Ramos (cell line): Measurements from ENCODE around the gene SAMD4B.
"Not testable (repeated sequence)": the region's sequence is repeated elsewhere in the genome, so short reads cannot be mapped to it uniquely, and the experiment has no call there.

ENCODE experiments used
- in situ Hi-C: fragments of 300-500 bp; cut with MboI; formaldehyde crosslinking; loops from one replicate; pipeline ENCODE4 v1.14.3; 2022; ENCODE audit warnings: low sequenced_read_pairs; ENCODE audit not compliant: unreplicated experiment

SAMD4B gene

DNA sequence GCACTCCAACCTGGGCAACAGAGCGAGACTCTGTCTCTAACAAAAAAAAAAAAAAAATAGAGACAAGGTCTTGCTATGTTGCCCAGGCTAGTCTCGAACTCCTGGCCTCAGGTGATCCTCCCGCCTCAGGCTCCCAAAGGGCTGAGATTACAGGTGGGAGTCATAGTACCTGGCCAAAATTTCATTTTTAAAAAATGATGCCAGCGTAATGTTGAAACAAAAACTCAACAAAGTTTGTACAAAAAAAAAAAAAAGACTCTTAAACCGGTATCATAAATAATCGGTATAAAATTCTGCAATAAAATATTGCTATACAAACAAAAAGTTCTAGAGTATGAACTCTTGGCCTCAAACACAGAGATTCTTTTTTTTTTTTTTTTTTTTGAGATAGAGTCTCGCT is 9.9 kb upstream of the SAMD4B start:
- in situ Hi-C loops: no loop called here

DNA sequence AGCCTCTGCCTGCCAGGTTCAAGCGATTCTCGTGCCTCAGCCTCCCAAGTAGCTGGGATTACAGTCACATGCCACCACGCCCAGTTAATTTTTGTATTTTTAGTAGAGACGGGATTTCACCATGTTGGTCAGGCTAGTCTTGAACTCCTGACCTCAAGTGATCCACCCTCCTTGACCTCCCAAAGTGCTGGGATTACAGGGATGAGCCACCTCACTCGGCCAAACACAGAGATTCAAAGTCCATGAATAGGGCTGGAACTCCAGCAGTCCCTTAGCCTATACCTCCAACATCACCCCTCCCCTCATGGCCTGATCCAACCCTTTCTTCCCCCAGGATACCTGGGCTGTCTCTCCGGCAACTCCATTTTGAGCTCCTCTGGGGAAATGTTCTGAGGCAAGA is 9.5 kb upstream of the SAMD4B start:
- in situ Hi-C loops: not testable (repeated sequence)

DNA sequence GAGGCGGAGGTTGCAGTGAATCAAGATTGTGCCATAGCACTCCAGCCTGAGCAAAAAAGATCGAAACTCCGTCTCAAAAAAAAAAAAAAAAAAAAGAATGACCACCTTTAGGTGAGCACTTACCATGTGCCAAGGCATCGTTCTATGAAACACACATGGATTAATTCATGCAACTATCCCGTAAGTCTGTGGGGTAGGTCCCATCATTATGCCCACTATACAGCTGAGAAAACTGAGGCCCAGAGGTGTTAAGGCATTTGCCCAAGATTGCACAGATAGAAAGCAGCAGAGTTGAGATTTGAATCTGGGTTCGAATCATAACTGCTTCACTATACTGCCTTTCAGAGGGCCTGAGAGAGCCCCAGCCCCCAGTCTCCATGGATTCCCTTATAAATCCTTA is 8.7 kb upstream of the SAMD4B start:
- in situ Hi-C loops: no loop called here

DNA sequence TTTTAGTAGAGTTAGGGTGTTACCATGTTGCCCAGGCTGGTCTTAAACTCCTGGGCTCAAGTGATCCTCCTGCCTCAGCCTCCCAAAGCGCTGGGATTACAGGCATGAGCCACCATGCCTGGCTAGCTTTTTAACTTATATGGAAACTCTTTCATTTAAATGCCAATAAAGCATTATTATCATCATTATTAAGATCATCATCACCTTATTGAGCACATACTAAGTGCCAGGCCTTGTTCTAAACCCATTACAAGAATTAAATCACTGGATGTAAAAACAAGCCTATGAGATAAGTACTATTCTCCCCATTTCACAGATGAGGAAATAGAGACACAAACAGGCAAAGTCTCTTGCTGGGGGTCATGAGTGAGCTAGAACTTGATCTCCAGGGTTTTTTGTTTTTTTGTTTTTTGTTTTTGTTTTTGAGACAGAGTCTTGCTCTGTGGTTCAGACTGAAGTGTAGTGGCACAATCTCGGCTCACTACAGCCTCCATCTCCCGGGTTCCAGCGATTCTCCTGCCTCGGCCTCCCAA is 7.7 kb upstream of the SAMD4B start:
- in situ Hi-C loops: no loop called here

DNA sequence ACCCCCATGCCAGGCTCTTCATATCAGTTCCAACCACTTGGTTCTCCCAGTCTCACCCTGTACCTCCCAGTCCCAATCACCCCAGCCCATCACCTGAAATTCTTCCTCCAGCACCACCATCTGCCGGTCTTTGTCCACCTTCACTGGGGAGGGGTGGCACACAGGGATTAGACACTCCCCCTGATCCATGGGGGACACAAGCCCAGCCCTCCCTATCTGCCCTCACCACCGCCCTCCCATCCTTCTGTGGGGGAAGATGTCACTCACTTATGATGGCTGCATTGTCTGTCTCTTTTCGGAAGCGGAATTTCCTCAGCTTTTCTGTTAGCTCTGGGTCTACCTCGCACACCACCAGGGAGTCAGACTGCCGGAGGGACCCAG is 7.1 kb upstream of the SAMD4B start:
- in situ Hi-C loops: no loop called here

DNA sequence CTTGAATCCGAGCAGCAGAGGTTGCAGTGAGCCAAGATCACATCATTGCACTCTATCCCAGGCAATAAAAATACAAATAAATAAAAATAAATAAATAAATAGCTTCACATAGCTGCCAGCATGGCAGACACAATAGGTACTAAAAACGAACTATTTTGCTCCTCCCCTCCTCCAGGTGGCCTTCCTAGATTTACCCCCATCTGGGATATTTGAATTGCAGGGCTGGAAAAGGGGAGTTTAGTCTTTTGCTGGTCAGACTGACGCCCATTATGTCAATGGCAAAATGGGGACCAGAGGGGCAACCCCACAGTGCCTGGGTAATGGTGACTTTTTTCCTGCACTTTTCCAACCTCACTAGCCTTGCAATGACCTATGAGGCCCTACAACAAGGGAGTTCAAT is 5.7 kb upstream of the SAMD4B start:
- in situ Hi-C loops: no loop called here

DNA sequence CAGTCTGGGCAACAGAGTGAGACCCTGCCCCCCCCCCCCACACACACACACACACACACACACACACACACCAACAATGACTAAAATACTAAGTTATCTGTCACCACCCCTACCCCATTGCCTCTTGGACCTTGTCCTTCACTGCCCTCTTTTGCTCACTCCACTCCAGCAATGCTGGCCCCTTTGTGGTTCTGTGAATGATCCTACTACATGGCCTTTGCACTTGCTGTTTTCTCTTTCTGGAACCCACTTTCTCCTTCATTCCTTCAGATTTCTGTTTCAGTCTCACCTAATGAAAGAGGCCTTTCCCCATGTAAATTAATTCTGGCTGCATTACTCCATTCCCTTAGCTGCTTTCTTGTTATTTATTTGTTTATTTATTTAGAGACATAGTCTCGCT is 2.5 kb upstream of the SAMD4B start:
- in situ Hi-C loops: no loop called here

DNA sequence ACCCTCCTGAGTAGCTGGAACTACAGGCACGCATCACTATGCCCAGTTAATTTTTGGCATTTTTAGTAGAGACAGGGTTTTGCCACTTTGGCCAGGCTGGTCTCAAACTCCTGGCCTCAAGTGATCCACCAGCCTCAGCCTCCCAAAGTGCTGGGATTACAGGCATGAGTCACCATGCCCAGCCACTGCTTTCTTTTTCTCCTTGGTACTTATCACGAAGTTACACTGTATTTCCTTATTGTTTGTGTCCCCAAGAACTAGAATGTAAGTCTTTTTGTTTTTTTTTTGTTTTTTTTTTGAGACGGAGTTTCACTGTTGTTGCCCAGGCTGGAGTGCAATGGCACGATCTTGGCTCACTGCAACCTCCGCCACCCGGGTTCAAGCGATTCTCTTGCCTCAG is 2.1 kb upstream of the SAMD4B start:
- in situ Hi-C loops: not testable (repeated sequence)

DNA sequence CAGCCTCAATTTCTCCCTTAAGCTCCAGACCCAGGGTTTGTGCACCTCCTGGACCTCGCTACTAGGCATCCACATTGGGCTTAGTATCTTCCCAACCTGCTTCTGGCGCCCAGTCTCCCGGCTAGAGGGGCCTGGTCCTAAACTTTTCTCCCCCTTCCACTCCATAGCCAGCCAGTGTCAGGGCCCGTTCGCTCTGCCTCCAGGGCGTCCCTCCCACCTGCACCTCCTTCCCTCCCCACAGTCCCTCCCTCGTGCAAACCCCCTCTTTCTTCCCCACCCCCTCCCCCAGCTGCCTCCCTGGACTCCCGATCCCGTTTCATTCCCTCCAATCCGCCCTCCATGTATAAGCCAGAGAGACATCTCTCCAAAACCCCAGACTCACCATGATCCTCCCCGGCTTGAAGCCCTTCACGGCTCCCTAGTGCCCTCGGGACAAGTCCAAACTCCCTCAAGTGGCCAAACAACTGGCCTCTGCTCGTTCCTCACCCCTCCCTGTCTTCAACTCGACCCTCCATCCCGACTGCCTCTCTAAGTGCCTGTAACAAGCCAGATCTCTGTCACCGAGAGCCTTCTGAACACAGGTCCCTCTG is 997 bp upstream of the SAMD4B start:
- in situ Hi-C loops: no loop called here

DNA sequence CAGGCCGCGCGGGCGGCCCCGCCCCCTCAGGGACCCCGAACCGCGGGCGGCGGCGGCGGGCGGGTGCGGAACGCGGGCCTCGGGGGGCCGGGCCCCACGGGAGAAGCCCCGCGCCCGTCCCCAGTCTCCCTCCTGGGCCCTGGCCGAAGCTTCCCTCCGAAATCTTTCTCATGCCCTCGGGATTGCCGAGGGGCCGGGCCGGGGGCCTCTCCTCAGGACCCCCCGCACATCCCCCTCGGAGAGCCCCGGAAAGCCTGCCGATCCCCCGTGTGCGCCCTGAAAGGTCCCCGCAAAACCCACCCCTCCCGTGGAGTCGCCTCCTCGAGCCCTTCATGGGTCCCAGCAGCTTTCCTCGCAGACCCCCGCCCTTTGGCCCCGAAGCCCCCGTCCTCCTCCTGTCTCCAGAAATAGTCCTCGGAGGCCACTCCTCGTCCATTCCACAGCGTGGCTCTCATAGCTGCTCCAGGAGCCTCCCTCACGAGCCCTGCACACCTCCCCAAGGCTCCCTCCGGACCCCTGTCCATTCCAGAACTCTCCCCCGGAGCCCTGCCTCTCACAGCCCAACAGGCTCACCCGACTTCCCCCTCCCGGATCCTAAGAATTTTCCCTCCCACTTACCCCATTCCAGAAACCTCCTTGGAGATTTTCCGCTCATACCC is 555 bp downstream of the SAMD4B start:
- in situ Hi-C loops: no loop called here

DNA sequence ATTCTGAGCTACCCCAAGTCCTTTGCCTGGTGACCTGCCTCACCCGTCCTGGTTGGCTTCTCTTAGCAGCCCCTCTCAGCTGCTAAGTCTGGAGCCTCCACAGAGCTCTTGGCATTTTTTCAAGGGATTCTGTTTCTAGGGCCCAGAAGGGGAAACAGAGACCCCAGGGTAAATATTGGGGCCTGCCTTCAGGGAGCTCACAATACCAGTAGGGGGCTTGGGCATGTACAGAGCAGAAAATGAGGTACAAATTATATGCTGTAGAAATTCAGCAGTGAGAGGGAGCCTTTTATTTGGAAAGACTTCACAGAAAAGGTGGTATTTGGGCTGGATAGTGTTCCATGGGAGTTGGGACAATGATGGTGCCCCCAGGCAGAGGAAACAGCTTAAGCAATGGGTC is 3.7 kb downstream of the SAMD4B start:
- in situ Hi-C loops: no loop called here

DNA sequence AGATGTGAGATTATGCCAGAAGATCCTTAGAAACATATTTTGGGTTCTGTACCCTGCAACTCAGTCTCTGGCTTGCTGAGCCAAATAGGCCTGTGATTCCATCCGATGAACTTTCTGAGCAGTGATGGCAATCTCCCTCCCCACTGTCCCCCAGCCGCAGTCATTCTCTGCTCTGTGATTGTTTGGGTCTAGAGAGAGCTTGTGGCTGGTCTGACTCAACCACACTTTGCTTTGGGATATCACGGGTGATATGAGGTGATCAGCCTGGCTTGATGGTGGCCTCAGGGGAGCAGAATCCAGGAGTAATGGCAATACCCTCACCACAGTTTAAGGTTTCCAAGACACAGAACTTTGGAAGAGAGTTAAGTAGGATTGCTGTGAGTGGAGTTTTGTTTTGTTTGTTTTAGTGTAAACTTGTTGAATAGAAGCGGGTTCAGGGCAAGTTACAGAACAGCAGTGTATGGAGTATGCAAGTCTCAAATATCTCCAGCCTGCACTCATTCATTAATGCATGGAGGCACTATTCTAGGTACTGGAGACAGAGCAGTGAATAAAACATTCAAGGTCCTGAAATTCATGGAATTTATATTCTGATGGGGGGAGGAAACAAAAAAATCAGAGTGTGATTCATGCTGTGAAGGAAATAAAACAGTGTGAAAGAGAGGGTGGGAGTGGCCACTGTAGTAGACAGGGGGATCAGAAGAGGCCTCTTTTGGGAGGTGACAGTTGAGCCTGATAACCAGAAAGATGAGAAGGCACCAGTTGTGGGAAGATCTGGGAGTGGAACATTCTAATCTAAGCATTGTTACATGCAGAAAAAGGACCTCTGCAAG is 5.3 kb downstream of the SAMD4B start:
- in situ Hi-C loops: no loop called here

DNA sequence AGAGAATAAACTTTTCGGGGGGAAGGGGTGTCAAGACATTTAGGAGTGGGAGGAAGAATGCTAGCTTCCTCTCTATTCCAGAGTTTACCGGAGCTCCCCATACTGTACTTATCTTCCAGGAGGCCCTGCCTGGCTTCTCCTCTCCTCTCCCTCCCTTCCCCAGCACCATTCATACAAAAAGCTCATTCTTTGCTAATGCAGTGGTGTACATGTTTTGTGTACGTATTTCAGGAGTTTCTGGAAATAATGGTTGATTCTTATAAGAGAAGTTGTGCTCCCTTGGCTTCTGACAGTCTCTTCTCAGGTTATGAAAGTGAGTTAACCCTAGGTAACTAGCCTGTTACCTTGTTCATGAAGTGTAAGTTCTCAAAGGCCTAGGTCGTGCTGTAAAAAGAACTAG is 7.1 kb downstream of the SAMD4B start:
- in situ Hi-C loops: no loop called here

DNA sequence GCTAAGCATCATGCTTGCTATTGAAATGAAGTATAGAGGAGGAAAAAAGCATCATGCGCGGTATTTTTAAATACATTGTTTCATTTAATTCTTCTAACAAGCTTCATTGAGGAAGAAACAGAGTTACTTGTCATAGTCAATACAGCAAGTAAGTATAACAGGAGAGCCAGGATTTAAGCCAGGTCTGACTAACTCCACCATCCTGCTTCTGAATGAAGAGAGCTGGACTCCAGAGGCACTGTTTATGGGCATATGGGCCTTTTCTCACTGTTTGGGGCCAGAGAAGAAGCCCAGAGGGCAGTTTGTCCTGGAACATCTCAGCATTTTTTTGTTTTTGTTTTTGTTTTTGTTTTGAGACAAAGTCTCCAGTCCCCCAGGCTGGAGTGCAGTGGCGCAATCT is 7.9 kb downstream of the SAMD4B start:
- in situ Hi-C loops: no loop called here

DNA sequence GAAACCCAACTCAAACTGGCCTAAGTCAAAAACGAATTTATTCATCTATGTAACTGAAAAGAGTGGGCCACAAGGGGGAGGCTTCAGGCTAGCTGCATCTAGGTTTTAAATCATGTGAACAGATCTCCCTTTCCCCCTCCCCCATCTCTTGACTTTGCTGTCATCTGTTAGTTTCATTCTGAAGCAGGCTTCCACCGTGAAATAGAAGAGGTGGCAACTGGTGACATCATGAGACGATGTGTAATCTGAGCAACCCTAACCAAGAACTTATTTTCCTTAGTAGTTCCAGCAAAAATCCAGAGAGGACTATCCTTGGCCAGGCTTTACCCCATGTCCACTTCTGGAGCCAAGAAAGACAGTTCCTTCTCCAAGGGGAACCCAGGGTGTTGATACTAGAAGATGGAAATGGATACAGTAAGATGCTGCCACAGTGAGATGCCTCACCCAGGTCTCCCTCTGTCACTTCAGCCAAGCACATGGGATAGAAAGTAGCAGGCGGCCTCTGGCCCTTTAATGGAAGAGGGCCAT is 9.4 kb downstream of the SAMD4B start:
- in situ Hi-C loops: no loop called here

DNA sequence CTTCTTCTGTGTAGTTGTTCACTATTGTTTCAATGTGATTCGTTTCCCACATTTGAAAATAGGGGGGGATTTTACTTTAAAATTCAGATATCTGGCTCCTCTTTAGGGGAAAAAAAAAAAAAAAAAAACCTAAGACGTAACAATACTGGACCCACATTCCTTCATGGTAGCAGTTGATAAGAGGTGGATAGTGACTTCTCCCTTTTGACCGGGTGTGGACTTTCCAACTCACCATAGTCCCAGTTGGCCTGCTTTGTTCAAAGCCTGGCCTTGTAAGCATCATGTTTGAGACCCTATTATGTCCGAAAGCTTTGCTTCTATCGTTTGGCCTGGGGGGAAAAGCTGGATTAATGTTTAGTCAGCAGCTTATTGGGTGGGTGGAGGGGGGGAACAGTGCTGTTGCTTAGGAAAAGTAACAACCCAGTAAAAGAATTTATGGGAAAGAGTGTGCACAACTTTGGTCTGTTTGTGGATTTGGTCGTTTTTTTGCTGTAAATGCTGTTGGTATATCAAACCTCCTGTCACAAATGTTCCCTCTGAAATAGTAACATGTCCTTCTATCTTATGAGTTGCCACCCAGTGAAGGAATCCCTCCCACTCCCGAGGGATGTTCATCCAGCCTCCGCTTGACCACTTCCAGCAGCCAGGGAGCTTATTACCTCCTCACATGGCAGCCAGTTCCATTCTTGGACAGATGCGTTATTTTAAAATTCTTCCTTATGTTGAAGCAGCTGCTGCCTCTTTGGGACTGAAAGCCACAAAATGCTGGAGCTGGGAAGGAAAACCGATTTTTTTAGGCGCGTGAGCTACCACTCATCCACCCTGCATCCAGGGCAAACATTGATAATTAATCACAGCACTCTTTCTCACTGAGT is 10.4 kb downstream of the SAMD4B start:
- in situ Hi-C loops: no loop called here

DNA sequence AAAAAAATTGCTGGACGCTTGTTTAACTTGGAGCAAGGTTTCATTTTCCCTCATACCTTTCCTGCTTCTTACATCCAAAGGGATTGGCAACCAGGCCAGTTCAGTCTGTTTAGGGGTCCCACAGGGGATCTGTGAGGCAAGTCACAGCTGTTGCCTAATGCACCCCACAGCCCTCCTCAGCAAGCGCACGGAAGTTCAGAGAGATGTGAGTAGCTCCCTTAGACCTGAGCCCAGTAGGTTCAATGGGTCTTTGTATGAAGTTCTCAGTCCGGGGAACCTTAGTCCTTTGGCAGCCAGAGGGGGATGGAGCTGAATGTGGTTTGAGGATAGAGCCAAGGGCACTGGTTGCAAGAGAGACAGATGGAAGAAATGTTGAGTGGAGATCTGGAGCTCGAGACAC is 13.0 kb downstream of the SAMD4B start:
- in situ Hi-C loops: no loop called here

DNA sequence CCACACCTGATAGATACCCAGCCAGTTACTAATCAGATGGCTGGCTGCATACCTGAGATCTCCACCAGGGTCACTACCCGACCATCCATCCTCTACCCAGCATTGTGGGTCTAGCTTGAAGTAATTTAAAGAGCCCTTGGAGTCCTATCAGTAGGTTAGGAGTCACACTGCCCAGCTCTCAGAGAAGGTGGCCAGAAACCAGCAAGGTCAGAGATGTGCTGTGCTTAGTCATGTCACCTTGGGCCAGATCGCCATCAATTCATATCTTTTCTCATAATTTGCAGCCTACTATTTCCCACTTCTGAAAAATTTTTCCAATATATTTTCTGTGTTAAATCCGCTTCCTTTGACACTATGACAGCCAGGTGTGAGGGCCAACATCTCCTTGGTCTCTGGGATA is 13.9 kb downstream of the SAMD4B start:
- in situ Hi-C loops: no loop called here

DNA sequence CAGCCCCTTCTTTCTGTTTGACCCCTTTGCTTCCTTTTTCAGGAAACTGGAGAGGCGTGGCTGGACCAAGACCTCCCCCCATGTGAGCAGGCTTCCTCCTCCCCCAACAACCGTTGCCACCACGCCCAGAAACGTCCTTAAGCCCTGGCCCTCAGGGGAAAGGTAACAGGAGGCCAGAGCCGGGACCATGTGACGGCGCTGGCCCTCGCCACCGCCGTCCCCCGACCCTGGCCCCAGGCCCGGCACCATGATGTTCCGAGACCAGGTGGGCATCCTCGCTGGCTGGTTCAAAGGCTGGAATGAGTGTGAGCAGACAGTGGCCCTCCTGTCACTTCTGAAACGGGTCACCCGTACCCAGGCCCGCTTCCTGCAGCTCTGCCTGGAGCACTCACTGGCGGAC is 14.4 kb downstream of the SAMD4B start:
- in situ Hi-C loops: no loop called here

DNA sequence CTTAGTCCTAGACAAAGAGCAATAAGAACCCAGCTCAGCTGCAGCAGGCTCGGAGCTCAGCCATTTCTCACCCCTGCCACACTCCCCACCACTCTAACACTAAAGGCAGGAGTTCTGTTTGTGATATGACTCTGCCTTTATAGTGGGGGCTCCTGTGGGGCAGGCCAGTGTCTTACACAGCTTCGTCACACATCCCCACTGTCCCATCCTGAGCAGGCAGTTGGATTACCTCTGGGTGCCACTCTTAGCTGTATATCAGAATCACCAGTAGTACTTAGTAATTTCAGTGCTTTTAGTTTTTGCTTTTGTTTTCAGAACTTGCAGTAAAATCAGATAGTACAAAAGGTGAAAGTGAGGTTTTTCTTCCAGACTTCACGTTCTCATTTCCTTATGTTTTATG is 16.8 kb downstream of the SAMD4B start:
- in situ Hi-C loops: no loop called here
